Measurements from ENCODE around the gene TNPO2.

GRCh38 chr19:12720296-12720695 lies 3.4 kb downstream of the TNPO2 start:
- TF ChIP-seq CTCF (IDR thresholded peaks at IDR 0.05; ENCODE audit: borderline replicate concordance, extremely low read depth, low read length, poor library complexity, severe bottlenecking) (no peak), EZH2 (IDR thresholded peaks at IDR 0.05; ENCODE audit: borderline replicate concordance, low read depth, low read length, severe bottlenecking) (no peak)

Measured in DND-41 (cell line).